IMR-90 (cell line): ENCODE measurements around the gene HTN1. TPM values are rescaled to one million over a fixed set of nuclear protein-coding genes. Genes with fewer than 3 reads are reported as not detected.

Experiments used
- ATAC-seq: fragments of 200-7000 bp; cut with Tn5 transposase; 2 replicates; pipeline ENCODE4 v1.9.1; 2020; ENCODE audit warnings: low read depth, mild to moderate bottlenecking, moderate library complexity
- BruUV-seq: library from RNA; stranded (reverse); fragments of 400-500 nt; replicated peaks from 2 replicates; lab custom pipeline; 2021; lab: Mats Ljungman, UMichigan
- CTCF ChIA-PET: fragments of 300-600 bp; formaldehyde crosslinking; extraction: SDS; loops from one replicate; lab custom pipeline; 2021; ENCODE audit warnings: antibody characterized with exemption; lab: Yijun Ruan, JAX
- POLR2A ChIA-PET: fragments of 300-600 bp; sonication (Branson Sonifier 250); formaldehyde crosslinking; loops from one replicate; lab custom pipeline; 2022; ENCODE audit warnings: antibody characterized with exemption; ENCODE audit not compliant: unreplicated experiment; lab: Charles Lee
- DNase-seq: peaks from one replicate; pipeline ENCODE4 v3.0.0; 2013
- H2AFZ ChIP-seq: replicated peaks from 2 replicates; pipeline ENCODE3; 2013; ENCODE audit warnings: low read length, mild to moderate bottlenecking; ENCODE audit not compliant: poor library complexity
- H2AK5ac ChIP-seq: 2 replicates; pipeline ENCODE4 v1.6.1; 2013; ENCODE audit warnings: low read depth, low read length, inconsistent platforms
- H2AK9ac ChIP-seq: replicated peaks from 2 replicates; pipeline ENCODE3; 2013; ENCODE audit warnings: mild to moderate bottlenecking, low read depth, low read length, moderate library complexity; ENCODE audit not compliant: poor library complexity
- H2BK120ac ChIP-seq: 2 replicates; pipeline ENCODE4 v1.6.1; 2013; ENCODE audit warnings: low read depth, low read length, inconsistent platforms
- H2BK15ac ChIP-seq: 3 replicates; pipeline ENCODE4 v1.6.1; 2013; ENCODE audit warnings: low read depth, low read length, inconsistent platforms
- H2BK20ac ChIP-seq: 2 replicates; pipeline ENCODE4 v1.6.1; 2013; ENCODE audit warnings: low read depth, mild to moderate bottlenecking, inconsistent platforms, low read length, moderate library complexity
- H2BK5ac ChIP-seq: 2 replicates; pipeline ENCODE4 v1.6.1; 2013; ENCODE audit warnings: mild to moderate bottlenecking, low read depth, low read length, inconsistent platforms; ENCODE audit not compliant: poor library complexity, severe bottlenecking
- H3K14ac ChIP-seq: replicated peaks from 2 replicates; pipeline ENCODE4 v1.6.1; 2013; ENCODE audit warnings: low read depth, low read length, inconsistent platforms
- H3K18ac ChIP-seq: 2 replicates; pipeline ENCODE4 v1.6.1; 2013; ENCODE audit warnings: low read depth, low read length, control low read depth
- H3K23ac ChIP-seq: 2 replicates; pipeline ENCODE4 v1.6.1; 2013; ENCODE audit warnings: low read depth, low read length, inconsistent platforms
- H3K27ac ChIP-seq: 2 replicates; pipeline ENCODE4 v1.5.1; 2013; ENCODE audit warnings: mild to moderate bottlenecking, control low read depth, low read length; ENCODE audit not compliant: insufficient read depth
- H3K27me3 ChIP-seq: 2 replicates; pipeline ENCODE4 v1.6.1; 2013; ENCODE audit warnings: low read length; ENCODE audit not compliant: control insufficient read depth, insufficient read depth
- H3K36me3 ChIP-seq: 2 replicates; pipeline ENCODE4 v1.6.1; 2013; ENCODE audit warnings: low read length, mixed read lengths; ENCODE audit not compliant: control insufficient read depth, insufficient read depth
- H3K4ac ChIP-seq: 2 replicates; pipeline ENCODE4 v1.6.1; 2013; ENCODE audit warnings: low read depth, low read length, inconsistent platforms
- H3K4me1 ChIP-seq: 2 replicates; pipeline ENCODE4 v1.6.1; 2013; ENCODE audit warnings: low read length, mixed read lengths; ENCODE audit not compliant: control insufficient read depth, insufficient read depth
- H3K4me2 ChIP-seq: 2 replicates; pipeline ENCODE4 v1.6.1; 2013; ENCODE audit warnings: low read depth, mild to moderate bottlenecking, control low read depth, low read length, moderate library complexity
- H3K4me3 ChIP-seq: 2 replicates; pipeline ENCODE4 v1.5.1; 2013; ENCODE audit warnings: low read depth, mild to moderate bottlenecking, control low read depth, low read length, moderate library complexity; ENCODE audit not compliant: insufficient read depth
- H3K56ac ChIP-seq: 2 replicates; pipeline ENCODE4 v1.6.1; 2013; ENCODE audit warnings: low read length, inconsistent platforms; ENCODE audit not compliant: insufficient read depth; ENCODE audit errors: extremely low read depth
- H3K79me1 ChIP-seq, 2 experiments: 2 replicates each; pipeline ENCODE4 v1.6.1; 2013; ENCODE audit warnings: low read length in 2 of 2, inconsistent platforms in 1 of 2, low read depth in 1 of 2
- H3K9ac ChIP-seq: 2 replicates; pipeline ENCODE4 v1.6.1; 2013; ENCODE audit warnings: low read depth, low read length, control low read depth
- H3K9me1 ChIP-seq: 2 replicates; pipeline ENCODE4 v1.6.1; 2013; ENCODE audit warnings: low read length, inconsistent platforms; ENCODE audit not compliant: insufficient read depth
- H3K9me3 ChIP-seq: 2 replicates; pipeline ENCODE4 v1.6.1; 2013; ENCODE audit warnings: low read length; ENCODE audit not compliant: control insufficient read depth, insufficient read depth
- H4K20me1 ChIP-seq: 2 replicates; pipeline ENCODE4 v1.6.1; 2013; ENCODE audit warnings: low read length, inconsistent platforms; ENCODE audit not compliant: insufficient read depth
- H4K5ac ChIP-seq: 2 replicates; pipeline ENCODE4 v1.6.1; 2013; ENCODE audit warnings: mild to moderate bottlenecking, low read depth, low read length, control low read depth
- H4K8ac ChIP-seq, 2 experiments: 2 replicates each; pipeline ENCODE4 v1.6.1; 2013; ENCODE audit warnings: low read depth in 2 of 2, low read length in 2 of 2, control low read depth in 1 of 2, inconsistent platforms in 1 of 2
- H4K91ac ChIP-seq: 2 replicates; pipeline ENCODE4 v1.6.1; 2013; ENCODE audit warnings: low read depth, low read length, inconsistent platforms; ENCODE audit not compliant: insufficient read depth
- CEBPB ChIP-seq: IDR thresholded peaks from 2 replicates; pipeline ENCODE4 v1.6.1; 2012; ENCODE audit warnings: low read depth, low read length, improper control_type of control experiment
- CHD1 ChIP-seq: IDR thresholded peaks from 2 replicates; pipeline ENCODE4 v1.6.1; 2012; ENCODE audit warnings: low read depth, low read length, improper control_type of control experiment
- MAFK ChIP-seq: IDR thresholded peaks from 2 replicates; pipeline ENCODE4 v1.6.1; 2012; ENCODE audit warnings: low read depth, low read length, improper control_type of control experiment
- MXI1 ChIP-seq: IDR thresholded peaks from 2 replicates; pipeline ENCODE4 v1.6.1; 2012; ENCODE audit warnings: low read depth, mild to moderate bottlenecking, low read length, moderate library complexity, borderline replicate concordance
- NFE2L2 ChIP-seq: fragments of 150-350 bp; IDR thresholded peaks from 2 replicates; pipeline ENCODE4 v1.6.1; 2016; ENCODE audit warnings: low read depth, mild to moderate bottlenecking, low read length
- RCOR1 ChIP-seq: IDR thresholded peaks from 2 replicates; pipeline ENCODE4 v1.6.1; 2012; ENCODE audit warnings: mild to moderate bottlenecking, low read length, improper control_type of control experiment; ENCODE audit not compliant: insufficient replicate concordance
- SMC3 ChIP-seq: fragments of 150-350 bp; IDR thresholded peaks from 2 replicates; pipeline ENCODE4 v1.6.1; 2016; ENCODE audit warnings: low read depth, mild to moderate bottlenecking, antibody characterized with exemption, low read length, moderate library complexity
- dilution Hi-C: fragments of 300-500 bp; cut with HindIII; formaldehyde crosslinking; loops from one replicate; pipeline ENCODE4 v1.14.3; 2018; ENCODE audit warnings: low sequenced_read_pairs; ENCODE audit not compliant: unreplicated experiment
- in situ Hi-C: fragments of 300-500 bp; cut with MboI; formaldehyde crosslinking; loops from 3 replicates; pipeline ENCODE4 v1.14.3; 2019; ENCODE audit warnings: low sequenced_read_pairs, inconsistent platforms, mixed read lengths
- intact Hi-C: fragments of 100-400 bp; cut with micrococcal nuclease; formaldehyde crosslinking; loops from 2 replicates; pipeline ENCODE4 v1.10.0; 2022
- polyA plus RNA-seq, 3 experiments: library from polyadenylated mRNA; depleted of rRNA; stranded (reverse); fragments of >200 nt; gene quantifications; 2 replicates each; pipeline ENCODE4 v1.2.3, GENCODE V29; 2012; ENCODE audit warnings: low replicate concordance in 1 of 3
- total RNA-seq: library from RNA; depleted of rRNA; stranded (reverse); fragments of >200 nt; gene quantifications from 2 replicates; pipeline ENCODE4 v1.2.3, GENCODE V29; 2012
- TF ChIP-seq, protein P1 (sequence below): fragments of 150-350 bp; IDR thresholded peaks from 2 replicates; pipeline ENCODE4 v1.6.1; 2016; ENCODE audit warnings: low read depth, mild to moderate bottlenecking, low read length, moderate library complexity, borderline replicate concordance
- TF ChIP-seq, protein P2 (sequence below): conservative IDR thresholded peaks from 2 replicates; pipeline ENCODE4 v1.5.1; 2012; ENCODE audit warnings: mild to moderate bottlenecking, low read depth, low read length, improper control_type of control experiment
- TF ChIP-seq, protein P3 (sequence below): fragments of 150-350 bp; IDR thresholded peaks from 2 replicates; pipeline ENCODE4 v1.6.1; 2017; ENCODE audit warnings: mild to moderate bottlenecking, antibody characterized with exemption, low read length, low read depth

HTN1 gene
- total and polyA plus RNA-seq, 2 of the 4 experiments (the other 2 are of a cell fraction) = not detected

DNA sequence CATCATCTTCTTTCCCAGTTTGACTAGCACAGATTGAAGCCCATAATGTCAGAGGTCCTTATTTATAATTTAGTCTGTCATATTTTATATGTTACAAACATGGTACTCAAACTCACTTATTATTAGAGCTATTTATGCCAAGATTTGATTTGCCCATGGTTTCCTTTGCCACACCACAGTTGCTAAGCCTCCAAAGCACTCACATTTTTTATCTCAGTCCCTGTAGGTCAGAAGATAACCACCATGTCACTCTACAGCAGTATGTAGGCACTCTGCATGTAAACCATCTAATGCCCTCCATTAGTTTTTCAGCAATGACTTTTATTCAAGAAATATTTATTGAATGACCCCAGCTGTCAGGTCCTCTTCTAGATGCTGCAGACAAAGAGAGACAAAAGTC is 47.7 kb upstream of the HTN1 start:
- Histone ChIP-seq H3K4me1 (no peaks in the 10 kb centered on the region), H4K20me1 (no peaks in the 10 kb centered on the region), H2AFZ (no peak overlapping the region), H3K36me3 (no peaks in the 10 kb centered on the region), H3K79me1 (no peaks in the 10 kb centered on the region), H3K23ac (no peak overlapping the region), H3K9me1 (no peaks in the 10 kb centered on the region), H4K91ac (no peak overlapping the region), H2AK5ac (no peak overlapping the region), H3K4me3 (no peak overlapping the region), H4K5ac (no peak overlapping the region), H2BK5ac (no peak overlapping the region), H3K9ac (no peak overlapping the region), H3K4me2 (no peak overlapping the region), H3K27ac (no peak overlapping the region), H3K27me3 (no peaks in the 10 kb centered on the region), H3K4ac (no peak overlapping the region), H3K18ac (no peak overlapping the region), H2BK20ac (no peak overlapping the region), H2AK9ac (no peak overlapping the region), H3K56ac (no peak overlapping the region), H3K14ac (no peak overlapping the region), H3K9me3 (no peaks in the 10 kb centered on the region), H2BK15ac (no peak overlapping the region), H2BK120ac (no peak overlapping the region), H4K8ac (no peak overlapping the region)
- no peak for ATAC-seq
- dilution Hi-C loops (no loop called here), in situ Hi-C loops (no loop called here), intact Hi-C loops (no loop called here)
- TF ChIP-seq, protein P1, sequence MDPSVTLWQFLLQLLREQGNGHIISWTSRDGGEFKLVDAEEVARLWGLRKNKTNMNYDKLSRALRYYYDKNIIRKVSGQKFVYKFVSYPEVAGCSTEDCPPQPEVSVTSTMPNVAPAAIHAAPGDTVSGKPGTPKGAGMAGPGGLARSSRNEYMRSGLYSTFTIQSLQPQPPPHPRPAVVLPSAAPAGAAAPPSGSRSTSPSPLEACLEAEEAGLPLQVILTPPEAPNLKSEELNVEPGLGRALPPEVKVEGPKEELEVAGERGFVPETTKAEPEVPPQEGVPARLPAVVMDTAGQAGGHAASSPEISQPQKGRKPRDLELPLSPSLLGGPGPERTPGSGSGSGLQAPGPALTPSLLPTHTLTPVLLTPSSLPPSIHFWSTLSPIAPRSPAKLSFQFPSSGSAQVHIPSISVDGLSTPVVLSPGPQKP = no peak
- TF ChIP-seq RCOR1 = no peak
- TF ChIP-seq, protein P2, sequence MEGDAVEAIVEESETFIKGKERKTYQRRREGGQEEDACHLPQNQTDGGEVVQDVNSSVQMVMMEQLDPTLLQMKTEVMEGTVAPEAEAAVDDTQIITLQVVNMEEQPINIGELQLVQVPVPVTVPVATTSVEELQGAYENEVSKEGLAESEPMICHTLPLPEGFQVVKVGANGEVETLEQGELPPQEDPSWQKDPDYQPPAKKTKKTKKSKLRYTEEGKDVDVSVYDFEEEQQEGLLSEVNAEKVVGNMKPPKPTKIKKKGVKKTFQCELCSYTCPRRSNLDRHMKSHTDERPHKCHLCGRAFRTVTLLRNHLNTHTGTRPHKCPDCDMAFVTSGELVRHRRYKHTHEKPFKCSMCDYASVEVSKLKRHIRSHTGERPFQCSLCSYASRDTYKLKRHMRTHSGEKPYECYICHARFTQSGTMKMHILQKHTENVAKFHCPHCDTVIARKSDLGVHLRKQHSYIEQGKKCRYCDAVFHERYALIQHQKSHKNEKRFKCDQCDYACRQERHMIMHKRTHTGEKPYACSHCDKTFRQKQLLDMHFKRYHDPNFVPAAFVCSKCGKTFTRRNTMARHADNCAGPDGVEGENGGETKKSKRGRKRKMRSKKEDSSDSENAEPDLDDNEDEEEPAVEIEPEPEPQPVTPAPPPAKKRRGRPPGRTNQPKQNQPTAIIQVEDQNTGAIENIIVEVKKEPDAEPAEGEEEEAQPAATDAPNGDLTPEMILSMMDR = no peak
- TF ChIP-seq CEBPB = no peak
- TF ChIP-seq, protein P3, sequence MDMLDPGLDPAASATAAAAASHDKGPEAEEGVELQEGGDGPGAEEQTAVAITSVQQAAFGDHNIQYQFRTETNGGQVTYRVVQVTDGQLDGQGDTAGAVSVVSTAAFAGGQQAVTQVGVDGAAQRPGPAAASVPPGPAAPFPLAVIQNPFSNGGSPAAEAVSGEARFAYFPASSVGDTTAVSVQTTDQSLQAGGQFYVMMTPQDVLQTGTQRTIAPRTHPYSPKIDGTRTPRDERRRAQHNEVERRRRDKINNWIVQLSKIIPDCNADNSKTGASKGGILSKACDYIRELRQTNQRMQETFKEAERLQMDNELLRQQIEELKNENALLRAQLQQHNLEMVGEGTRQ = no peak
- no peak for TF ChIP-seq CHD1
- TF ChIP-seq NFE2L2 = no peak
- TF ChIP-seq MAFK = no peak
- TF ChIP-seq SMC3 = no peak
- no peak for TF ChIP-seq MXI1
- POLR2A ChIA-PET = no interaction called here
- no TSS peak for BruUV-seq
- no peak for DNase-seq
- CTCF ChIA-PET = no interaction called here
